ENCODE data around the gene AKAP1.

AKAP1 gene

GRCh38 chr17:57084802-57085447 lies at the start of gene AKAP1:
Gene AKAP1 (plus strand): TSS chr17:57085246. CDS start chr17:57105465, 20,219 bp downstream.
- DNase-seq, result peak; percentile 94

DNA sequence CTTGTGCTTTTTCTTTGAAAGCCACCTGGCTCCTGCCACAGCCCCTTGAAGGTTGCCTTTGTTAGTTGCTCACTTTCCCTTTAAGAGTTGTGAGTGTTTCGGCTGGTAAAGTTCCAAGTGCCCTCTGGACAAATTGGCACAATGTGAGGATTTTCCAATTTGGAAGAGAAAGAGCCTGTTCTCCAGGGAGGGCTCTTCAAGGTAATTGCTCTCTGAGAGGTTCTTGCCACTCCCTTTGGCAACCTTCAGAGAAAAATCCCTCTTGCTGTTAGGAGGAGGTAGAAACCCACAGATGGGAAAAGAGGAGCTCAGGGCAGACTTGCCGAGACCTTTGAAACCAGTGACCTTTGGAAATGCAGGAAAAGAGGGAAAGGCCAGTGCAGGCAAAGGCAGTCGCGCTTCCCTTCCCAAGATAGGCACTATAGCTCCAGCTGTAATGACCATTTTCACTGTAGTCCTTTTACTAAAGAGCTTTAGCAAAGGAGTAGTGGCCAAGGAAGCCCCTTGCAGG lies 49.0 kb upstream of the AKAP1 start:
- DNase-seq, result no peak

DNA sequence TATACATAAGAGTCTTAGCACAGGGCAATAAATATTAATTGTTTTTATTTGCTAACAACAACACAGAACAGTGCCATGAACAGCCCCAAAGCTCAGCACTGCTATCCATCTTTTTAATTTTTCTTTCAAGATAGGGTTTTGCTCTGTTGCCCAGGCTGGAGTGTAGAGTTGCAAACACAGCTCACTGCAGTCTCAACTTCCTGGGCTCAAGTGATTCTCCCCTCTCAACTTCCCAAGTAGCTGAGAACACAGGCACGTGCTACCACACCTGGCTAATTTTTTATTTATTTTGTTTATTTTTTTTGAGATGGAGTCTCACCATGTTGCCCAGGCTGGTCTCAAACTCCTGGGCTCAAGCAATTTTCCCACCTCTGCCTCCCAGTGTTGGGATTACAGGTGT lies 47.6 kb upstream of the AKAP1 start:
- no peak for DNase-seq

DNA sequence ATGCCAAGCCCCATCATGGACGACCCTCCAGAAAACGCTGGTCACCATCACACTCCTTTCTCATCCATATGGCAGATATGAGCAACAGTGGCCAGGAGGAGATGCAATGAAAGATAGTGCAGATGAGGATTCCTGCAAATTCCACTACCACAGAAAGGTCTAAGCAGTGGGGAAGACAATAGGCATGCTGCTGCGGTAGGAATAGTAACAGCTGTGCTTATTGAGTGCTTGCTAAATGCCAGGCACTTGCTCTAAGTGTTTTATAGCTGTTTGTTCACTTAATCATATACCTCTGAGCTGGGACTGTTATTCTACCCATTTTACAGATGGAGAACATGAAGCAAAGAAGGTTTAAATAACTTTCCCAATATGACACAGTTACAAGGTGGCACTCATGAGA lies 46.6 kb upstream of the AKAP1 start:
- DNase-seq, result no peak

DNA sequence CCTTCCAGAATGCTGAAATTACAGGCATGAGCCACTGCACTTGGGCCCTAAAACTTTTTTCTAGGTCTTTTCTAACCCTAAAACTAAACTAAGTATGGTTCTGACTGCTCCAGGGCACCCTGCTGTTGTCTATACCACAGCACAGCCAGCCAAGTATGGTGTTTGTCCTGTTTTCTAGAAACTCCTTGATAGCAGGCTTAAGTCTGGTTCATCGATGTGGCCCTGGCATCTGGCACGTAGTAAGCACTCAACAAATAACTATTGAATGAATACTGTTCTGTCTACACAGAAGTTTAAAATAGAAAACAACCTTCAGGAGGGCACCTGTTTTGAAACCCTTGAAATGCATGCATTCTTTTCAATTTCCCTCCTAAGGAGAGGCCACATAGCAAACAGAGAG lies 44.5 kb upstream of the AKAP1 start:
- no peak for DNase-seq

- DNase-seq, result no peak
Measured at GRCh38 chr17:57043276-57043675, 41.8 kb upstream of the AKAP1 start.

- no peak for DNase-seq
Measured at GRCh38 chr17:57044976-57045867, 39.8 kb upstream of the AKAP1 start.

DNA sequence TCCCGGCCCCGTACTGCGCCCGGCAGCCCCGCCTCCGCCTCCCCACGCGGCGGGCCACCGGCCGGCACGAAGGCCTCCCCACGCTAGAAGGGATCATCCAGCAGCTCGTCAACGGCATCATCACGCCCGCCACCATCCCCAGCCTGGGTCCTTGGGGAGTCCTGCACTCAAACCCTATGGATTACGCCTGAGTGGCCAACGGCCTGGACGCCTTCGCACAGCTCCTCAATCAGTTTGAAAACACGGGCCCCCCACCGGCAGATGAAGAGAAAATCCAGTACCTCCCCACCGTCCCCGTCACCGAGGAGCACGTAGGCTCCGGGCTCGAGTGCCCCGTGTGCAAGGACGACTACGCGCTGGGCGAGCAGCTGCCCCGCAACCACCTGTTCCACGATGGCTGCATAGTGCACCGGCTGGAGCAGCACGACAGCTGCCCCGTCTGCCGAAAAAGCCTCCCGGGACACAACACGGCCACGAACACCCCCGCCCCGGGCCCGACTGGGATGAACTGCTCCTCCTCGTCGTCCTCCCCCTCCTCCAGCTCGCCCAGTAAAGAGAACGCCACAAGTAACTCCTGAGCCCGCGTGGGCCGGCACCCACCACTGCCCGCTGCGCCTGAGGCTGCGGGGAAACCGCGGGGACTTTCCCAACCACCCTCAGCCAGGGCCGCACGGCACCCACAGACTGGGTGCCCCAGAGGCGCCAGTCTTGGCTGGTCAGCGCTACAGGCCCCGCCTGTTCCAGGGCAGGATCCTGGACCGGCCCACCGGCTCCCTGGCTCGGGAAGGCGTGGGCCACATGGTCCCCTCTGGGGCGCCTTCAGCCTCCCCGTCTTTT lies 39.0 kb upstream of the AKAP1 start:
- no peak for DNase-seq

GRCh38 chr17:57046749-57047148 lies 38.3 kb upstream of the AKAP1 start:
- no peak for DNase-seq

GRCh38 chr17:57048096-57048495 lies 37.0 kb upstream of the AKAP1 start:
- no peak for DNase-seq

DNA sequence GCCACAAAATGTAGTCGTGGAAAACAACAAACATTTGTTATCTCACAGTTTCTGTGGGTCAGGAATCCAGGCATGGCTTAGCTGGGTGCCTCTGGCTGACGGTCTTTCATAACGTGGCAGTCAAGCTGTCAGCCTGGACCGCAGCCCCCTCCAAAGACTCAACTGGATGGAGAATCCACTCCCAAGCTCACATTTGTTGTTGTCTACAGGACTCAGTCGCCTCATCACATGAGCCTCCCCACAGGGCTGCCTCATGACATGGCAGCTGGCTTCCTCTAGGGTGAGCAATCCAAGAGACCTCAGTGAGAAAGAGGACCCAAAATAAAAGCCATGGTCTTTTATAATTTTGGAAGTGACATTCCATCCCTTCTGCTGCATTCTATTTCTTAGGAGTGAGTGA lies 34.7 kb upstream of the AKAP1 start:
- DNase-seq, result no peak

- no peak for DNase-seq
Measured at GRCh38 chr17:57051886-57052361, 33.1 kb upstream of the AKAP1 start.

DNA sequence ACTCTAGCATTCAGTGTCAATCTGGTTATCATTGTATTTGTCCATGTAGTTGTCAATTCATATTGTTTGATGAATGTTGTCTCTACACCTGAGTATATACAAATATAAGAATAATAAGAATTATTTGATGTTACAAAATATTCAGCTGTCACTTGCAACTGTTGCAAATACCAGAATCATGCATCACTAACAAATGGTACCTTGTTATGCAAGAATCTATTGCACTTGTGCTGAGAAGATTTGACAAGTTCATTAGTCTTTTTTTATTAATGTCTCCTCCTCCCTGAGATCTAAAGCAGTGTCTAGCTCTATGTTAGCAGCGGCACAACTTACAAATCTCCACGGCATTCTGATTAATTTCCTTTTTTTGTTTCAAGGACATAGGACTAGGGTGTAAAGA lies 22.2 kb upstream of the AKAP1 start:
- DNase-seq, result no peak

GRCh38 chr17:57067162-57067561 lies 17.9 kb upstream of the AKAP1 start:
- DNase-seq, result no peak

GRCh38 chr17:57067781-57068180 lies 17.3 kb upstream of the AKAP1 start:
- DNase-seq, result no peak

DNA sequence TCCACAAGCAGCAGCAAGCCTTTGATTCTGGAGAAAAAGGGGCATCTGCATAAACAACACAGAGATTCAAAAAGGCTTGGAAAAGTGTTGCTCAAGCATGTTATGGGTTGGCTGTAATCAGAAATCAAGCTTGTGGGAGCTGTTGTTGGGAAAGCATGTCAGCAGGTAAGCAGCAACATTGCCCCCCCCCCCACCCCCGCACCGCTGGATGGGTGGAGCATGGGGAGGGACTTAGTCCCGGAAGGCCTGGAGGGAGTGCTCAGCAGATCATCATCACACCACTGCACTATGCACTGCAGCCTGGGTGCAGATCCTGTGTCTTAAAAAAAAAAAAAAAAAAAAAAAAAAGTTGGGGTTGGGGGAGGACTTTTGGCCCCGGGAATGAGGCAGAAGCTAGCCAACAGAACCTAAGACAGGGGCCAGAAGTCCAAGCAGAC lies 16.8 kb upstream of the AKAP1 start:
- DNase-seq, result no peak

DNA sequence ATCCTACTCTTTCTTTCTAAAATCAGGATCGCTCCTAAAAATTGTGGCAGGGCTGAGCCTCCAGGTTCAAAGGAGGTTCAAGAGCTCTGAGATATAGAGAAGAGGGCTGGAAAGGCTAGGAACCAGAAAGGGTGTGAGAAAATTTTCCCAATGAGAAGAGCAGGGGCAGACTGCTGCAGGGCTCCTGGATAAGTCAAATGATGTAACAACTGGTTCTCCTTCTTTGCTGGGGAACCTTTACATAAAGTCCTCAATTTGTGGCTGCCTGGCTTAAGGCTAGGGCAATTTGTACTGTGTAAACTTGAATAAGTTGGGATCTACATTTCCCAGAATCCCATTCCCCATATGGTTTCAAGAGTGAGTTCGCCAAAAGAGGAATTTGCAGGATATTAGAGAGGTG lies 16.3 kb upstream of the AKAP1 start:
- DNase-seq, result no peak

DNA sequence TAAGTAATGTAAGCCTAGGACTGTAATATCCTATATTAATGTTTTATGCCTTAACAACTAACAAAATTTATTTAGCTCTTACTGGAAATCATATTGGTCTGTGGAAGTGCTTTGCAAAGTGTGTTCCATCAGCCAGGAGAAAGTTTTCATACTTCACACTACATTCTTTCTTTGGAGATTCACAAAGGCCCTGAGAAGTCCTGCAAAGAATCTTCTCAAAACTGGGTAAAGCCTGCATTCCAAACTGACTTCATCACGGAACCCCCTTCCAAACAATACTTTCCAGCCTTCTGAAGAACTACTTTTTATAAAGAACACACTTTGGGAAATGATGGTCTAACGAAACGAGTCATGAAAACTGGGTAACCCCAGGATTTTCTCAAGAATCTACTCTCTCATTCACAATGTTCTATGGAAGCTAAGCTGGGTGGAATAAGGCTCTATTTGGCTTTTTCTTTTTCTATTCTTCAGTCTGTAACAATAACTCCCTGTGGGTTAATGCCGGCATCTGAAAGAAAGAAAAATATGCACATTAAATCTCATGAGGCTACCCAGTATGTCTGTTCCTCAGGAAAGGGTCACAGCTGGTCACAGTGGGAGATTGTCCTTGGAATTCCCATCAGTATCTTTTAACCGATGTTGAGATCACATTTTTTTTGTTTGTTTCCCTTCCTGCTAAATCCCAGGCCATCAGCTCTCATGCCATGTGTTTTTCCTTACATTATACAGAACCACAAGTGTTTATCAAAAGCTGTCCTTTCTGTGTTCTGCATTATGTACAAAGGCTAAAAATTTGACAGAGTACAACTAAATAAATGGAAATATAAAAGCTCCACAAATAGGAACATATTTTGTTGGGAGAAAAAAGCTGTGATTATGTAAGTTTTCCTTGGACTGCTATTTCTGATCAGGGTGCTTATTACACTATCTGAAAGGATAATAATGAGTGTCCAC lies 12.8 kb upstream of the AKAP1 start:
- DNase-seq, result no peak

DNA sequence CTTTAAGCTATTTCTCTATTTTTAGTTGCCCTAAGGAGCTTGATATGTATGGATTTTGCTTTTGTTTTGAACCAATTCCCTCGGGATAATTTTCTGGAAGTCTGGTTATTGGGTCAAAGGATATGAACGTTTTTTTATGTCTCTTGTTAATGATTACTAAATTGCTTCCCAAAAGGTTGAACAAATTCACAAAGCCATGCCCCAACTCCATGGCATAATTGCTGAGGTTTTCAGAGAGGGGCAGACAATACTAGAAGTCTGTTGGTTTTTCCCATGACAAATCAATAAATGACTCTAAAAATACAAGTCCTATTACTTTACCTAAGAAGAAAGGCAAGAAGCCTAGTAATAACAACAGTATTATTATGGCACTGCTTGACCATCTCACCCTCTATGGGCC lies 11.4 kb upstream of the AKAP1 start:
- no peak for DNase-seq

DNA sequence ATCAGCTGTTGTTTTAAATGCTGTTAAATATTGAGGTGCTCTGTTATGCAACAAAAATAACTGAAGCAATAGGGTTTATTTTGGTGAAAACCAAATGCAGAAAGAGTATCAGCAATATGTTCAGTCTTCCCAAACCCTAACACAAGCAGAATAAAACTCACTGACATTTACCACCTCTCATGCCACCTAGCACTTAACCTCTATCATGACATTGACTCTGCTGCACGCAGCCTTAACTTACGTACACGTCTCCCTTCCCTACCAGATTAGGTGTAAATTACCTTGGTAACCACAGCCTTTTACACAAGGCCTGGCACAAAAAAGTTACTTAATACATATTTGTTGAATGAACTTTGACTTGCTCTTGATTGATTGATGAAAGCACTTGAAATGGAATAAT lies 9.9 kb upstream of the AKAP1 start:
- no peak for DNase-seq

DNA sequence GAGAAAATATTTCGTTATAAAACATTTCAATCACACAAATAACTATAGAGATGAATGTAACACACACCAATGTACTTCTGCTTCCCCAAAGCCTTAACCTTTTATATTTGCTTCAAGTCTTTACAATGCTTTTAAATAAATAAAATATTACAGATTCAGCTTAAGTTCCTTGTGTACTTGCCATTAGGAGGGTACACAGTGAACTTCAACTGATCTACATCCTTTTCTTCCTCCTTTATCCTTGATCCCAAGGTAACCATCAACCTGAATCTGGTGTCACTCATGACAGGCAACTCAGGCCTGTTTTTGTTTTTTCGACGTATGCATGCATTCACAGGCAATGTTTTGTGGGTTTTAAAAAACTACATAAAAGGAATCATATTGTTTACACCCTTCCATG lies 9.3 kb upstream of the AKAP1 start:
- no peak for DNase-seq

GRCh38 chr17:57077000-57077399 lies 8.0 kb upstream of the AKAP1 start:
- no peak for DNase-seq
